Fibroblast of skin of abdomen (primary cell): ENCODE measurements around the gene TGFBR3. TPM values are rescaled to one million over a fixed set of nuclear protein-coding genes. Genes with fewer than 3 reads are reported as not detected.

ENCODE experiments used
- DNase-seq: peaks from one replicate; pipeline ENCODE4 v3.0.0-alpha.2; 2013
- polyA plus RNA-seq, 2 experiments: library from polyadenylated mRNA; unstranded; fragments of 120-200 nt; gene quantifications; one replicate each; pipeline ENCODE4 v1.2.1, GENCODE V29; 2013; ENCODE audit not compliant: insufficient read length in 2 of 2

TGFBR3 gene
- 7.4 TPM for polyA plus RNA-seq (2013, experiment 1 of 2; ENCODE audit: insufficient read length)
- polyA plus RNA-seq (2013, experiment 2 of 2; ENCODE audit: insufficient read length): 7.8 TPM

GRCh38 chr1:91885716-91886506 lies at the start of gene TGFBR3:
TGFBR3 (minus strand) TSS chr1:91886151; CDS start chr1:91861531, 24,620 bp downstream.
- DNase-seq: peak; percentile 97

- DNase-seq: peak; percentile 22
Observed at GRCh38 chr1:91929250-91929649, 43.3 kb upstream of the TGFBR3 start.

DNA sequence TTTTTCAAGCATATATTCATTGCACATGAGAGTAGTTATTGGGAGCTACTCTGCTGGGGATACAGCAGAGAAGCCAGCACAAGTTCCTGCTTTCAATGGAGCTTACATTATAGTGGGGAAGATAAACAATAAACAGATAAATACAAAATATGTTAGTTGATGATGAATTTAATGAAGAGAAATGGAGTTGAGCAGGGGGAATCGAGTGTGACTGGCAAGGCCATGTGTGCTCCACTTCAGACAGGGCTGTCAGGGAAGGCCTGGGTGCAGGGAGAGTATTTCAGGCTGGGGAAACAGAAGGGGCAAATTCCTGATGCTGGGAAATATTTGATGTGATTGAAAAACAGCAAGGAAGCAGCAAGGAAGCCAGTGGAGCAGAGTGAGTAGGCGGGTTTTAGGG lies 42.1 kb upstream of the TGFBR3 start:
- DNase-seq: no peak

GRCh38 chr1:91925644-91926435 lies 39.9 kb upstream of the TGFBR3 start:
- DNase-seq: no peak

GRCh38 chr1:91924146-91924545 lies 38.2 kb upstream of the TGFBR3 start:
- DNase-seq: peak; percentile 79

- DNase-seq: no peak
Observed at GRCh38 chr1:91919962-91920361, 34.0 kb upstream of the TGFBR3 start.

DNA sequence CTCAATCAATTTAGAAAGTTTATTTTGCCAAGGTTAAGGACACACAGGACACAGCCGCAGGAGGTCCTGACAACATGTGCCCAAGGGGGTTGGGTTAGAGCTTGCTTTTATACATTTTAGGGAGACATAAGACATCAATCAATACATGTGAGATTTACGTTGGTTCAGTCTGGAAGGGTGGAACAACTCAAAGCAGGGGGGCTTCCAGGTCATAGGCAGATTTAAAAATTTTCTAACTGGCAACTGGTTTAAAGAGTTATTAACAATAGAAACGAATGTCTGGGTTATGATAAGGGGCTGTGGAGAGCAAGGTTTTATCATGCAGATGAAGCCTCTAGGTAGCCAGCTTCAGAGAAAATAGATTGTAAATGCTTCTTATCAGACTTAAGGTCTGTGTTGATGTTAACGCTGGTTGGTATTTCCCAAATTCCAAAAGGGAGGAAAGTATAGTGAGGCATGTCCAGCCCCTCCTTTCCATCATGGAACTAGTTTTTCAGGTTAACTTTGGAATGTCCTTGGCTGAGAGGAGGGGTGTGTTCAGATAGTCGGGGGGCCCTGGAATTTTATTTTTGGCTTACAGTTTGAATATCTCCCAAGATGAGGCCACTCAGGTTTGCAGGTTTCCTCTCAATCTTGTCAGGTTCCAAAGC lies 31.0 kb upstream of the TGFBR3 start:
- DNase-seq: no peak

DNA sequence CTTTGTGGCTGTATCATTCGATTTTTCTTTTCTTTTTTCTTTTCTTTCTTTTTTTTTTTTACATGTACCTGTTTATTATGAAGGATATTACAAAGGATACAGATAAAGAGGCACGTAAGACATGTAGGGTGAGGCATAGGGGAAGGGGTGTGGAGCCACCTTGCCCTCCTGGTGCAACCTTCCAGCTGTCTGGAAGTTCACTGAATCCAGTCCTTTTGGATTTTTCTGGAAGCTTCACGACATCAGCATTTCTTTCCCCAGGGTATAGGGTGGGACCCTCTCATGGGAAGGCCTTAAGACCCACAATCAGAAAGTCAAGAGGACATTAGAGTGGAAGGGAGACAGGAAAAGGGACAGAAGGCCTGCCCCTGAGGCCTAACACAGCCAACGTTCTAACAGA lies 30.1 kb upstream of the TGFBR3 start:
- no peak for DNase-seq

- DNase-seq: no peak
Observed at GRCh38 chr1:91913018-91913417, 27.1 kb upstream of the TGFBR3 start.

GRCh38 chr1:91912266-91912665 lies 26.3 kb upstream of the TGFBR3 start:
- DNase-seq: peak; percentile 36

GRCh38 chr1:91901231-91901630 lies 15.3 kb upstream of the TGFBR3 start:
- peak; percentile 44 for DNase-seq

DNA sequence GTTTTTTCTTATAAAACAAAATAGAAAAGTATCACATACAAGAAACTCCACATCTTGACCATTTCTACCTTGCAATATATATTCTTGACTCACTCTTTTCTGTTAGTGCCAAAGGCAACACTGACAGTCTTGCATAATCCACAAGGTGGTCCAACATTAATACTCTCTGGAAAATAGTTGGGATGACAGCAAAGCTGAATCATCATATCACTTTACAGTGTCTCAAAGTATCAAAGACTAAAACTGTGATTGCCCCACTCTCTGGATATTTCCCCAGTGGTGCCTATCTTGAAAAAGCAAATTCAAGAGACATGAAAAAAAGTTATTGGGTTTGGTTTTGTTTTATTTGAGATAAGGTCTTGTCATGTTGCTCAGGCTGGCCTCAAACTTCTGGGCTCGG lies 14.6 kb upstream of the TGFBR3 start:
- peak; percentile 94 for DNase-seq

- DNase-seq: no peak
Observed at GRCh38 chr1:91897016-91897415, 11.1 kb upstream of the TGFBR3 start.

DNA sequence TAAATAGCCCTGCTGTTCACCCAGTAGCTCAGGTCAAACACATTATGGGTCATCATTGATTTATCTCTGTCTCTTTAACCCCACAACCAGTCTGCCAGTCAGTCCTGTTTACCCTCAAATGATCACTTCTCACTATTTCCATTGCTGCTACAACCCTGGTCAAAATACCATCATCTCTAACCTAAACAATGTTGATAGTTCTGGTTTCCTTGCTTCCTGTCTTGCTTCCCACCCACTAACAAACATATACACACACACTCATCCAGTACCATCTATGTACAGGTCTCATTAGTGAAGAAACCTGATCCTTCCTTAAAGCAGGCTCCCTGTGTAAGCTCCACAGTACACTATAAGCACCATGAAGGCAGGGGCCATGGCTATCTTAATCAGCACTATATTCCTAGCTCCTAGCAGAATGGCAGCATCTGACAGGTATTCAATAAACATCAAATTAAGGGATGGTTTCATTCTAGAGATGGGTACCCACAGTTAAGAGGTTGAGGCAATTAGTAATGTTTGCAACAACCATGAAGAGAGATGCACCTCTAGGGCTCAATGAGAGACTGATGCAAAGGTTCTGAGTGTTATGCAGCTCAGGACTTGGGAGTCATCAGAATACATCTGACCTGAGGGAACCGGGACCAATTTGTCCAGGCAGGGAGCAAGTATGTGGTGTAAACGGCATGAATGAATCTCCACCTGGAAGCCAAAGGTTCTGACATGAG lies 10.0 kb upstream of the TGFBR3 start:
- DNase-seq: no peak

- peak; percentile 13 for DNase-seq
Observed at GRCh38 chr1:91894036-91894761, 8.2 kb upstream of the TGFBR3 start.

- DNase-seq: peak; percentile 24
Observed at GRCh38 chr1:91891969-91892368, 6.0 kb upstream of the TGFBR3 start.

- peak; percentile 74 for DNase-seq
Observed at GRCh38 chr1:91891454-91891853, 5.5 kb upstream of the TGFBR3 start.

DNA sequence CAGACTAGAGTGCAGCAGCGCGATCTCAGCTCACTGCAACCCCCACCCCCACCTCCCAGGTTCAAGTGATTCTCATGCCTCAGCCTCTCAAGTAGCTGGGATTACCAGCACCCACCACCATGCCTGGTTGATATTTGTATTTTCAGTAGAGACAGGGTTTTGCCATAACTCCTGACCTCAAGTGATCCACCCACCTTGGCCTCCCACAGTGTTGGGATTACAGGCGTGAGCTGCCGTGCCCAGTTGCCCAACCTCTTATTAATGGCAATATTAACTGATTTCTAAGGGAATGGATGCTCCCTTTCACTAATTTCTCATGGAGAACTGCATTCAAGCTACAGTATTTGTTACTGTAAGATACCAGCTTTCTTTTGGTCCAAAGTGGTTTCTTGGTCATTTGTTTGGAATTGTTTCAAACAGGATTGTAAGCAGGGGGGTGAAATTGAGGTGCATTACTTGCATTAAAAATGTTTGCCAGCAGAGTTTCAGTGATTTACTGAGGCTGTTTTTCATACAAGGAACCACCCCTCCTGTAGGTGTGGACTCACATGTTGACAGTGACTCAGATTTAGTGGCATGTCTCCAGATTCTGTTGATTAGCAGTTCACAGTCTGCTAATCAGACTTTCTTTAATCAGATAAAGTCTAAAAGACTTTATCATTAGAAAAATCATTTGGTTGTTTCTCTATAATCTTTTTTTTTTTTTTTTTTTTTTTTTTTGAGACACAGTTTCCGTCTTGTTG lies 3.9 kb upstream of the TGFBR3 start:
- peak; percentile 61 for DNase-seq

GRCh38 chr1:91885213-91885715 lies 687 bp downstream of the TGFBR3 start:
- DNase-seq: peak; percentile 17

DNA sequence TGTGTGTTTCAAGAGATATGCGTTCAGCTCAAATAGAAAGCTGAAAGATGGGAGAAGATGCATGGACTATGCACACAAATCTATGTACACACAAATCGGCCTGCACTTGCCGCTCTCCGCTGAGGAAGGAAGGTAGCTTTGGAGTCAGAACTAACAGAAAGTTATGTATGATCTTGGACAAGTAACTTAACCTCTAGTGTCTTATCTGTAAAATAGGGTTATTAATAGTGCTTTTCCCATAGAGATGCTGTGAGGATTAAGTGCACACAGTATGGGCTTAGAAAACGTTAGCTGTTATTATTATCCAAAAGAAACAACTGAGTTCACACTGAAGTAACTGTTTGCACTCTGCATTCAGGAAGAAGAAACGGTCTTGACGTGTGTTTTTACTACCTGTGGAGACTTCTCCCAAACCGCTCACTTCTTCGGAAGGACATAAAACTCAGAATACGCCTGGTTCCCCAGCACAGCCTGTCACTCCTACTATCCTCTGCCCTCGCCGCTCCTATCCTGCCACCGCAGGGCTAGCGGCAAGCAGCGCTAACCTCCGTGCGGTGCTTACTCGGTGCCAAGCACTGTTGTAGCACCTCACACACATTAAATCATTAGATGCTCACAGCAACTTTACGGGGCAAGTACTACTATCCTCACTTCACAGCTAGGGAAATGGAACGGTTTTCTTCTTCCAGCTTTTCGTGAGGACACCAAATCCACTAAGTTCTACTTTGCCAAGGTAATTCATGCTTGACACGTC lies 1.3 kb downstream of the TGFBR3 start:
- DNase-seq: no peak
